ENCODE data around the gene MCM9.

MCM9 gene

GRCh38 chr6:118931436-118931835 is 3.5 kb downstream of the MCM9 start:
- no peak for DNase-seq

DNA sequence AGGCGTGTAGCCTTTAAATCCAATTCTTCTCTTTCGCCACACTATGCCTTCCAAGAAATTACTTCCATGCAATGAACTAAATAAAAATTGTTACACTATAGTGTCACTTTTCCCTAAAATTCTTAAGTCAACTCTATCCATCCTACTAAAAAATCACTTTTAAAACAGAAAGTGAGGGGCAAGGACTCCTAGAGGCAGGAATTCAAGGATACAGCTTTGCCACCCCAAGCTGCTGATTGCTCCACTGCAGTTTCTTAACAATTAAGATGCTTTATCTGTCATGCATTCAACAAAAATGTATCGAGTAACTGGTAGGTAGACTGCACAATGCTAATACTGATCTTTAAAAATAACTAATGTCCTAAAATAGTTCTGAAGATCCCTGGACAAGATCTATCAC is 4.3 kb downstream of the MCM9 start:
- no peak for DNase-seq

DNA sequence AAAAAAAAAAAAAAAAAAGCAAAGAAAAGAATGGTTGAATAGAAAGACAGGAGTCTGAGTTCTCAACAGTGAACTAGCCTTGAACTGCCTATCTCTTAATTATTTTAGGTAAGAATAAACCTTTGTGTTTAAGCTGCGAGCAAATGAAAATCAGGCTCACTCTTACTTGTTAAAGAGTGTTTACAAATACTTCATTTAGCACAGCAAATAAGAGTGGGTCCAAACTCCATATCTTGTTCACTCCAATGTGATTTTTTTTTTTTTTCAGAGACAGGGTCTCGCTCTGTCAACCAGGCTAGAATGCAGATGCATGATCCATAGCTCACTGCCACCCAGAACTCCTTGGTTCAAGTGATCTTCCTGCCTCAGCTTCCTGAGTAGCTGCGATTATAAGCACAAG is 11.9 kb downstream of the MCM9 start:
- DNase-seq: no peak

DNA sequence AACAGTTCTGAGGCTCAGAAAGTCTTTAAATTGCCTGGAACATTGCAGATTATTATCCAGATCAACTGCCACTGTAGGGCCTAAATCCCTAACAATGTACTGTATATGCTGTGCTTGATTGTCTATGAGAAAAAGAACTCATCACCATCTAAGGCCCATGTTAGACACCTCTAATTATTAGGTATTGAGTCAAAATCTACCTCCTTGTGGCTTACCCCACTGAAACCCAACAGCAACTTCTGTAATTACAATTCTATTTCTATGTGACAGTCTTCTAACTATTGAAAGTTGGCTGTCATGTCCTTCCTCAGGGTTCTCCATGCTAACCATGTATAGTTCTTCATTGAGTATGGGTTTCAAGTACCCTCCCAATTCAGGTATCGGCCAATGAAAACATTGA is 13.9 kb downstream of the MCM9 start:
- DNase-seq: no peak

GRCh38 chr6:118918329-118918725 is 16.6 kb downstream of the MCM9 start:
- DNase-seq: no peak

GRCh38 chr6:118917546-118918328 is 17.2 kb downstream of the MCM9 start:
- no peak for DNase-seq

GRCh38 chr6:118914598-118914997 is 20.4 kb downstream of the MCM9 start:
- DNase-seq: no peak

DNA sequence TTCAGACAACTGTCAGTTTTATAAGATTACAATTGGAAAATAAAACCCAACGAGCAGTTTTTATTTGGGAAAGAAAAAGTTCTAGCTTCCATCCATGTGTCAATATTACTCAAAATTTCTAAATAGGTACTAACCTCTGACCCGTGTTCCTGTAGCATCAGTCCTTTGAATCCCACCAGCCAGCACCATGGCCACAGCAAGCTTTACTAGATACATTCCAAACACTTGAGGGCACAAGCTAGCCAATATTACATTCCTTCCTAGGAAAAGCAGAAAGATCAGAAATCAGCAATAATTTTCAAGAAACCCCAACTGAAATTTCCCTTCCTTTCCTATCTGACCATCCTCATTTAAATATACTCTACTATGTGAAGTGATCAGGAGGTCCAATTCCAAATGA is 21.8 kb downstream of the MCM9 start:
- DNase-seq: no peak

DNA sequence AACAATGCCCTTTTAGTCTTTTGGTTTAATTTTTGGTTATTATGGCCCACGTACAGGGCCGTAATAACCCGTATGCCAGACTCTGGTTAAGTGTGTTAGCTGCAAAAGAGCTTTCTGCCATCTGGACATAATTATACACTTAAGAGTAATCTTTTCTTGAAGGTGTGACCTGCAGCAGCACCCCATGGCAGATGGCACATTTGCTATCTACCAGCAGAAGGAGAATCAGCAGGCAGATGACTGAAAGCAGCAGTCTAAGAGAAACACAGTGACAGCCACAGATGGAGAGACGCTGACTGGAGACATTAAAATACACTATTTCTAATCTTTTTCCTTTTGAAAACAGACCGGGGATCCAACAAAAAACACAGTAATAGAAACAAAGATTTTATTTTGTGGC is 22.3 kb downstream of the MCM9 start:
- DNase-seq: no peak

GRCh38 chr6:118908441-118908840 is 26.5 kb downstream of the MCM9 start:
- DNase-seq: no peak

GRCh38 chr6:118905851-118906250 is 29.1 kb downstream of the MCM9 start:
- DNase-seq: no peak

DNA sequence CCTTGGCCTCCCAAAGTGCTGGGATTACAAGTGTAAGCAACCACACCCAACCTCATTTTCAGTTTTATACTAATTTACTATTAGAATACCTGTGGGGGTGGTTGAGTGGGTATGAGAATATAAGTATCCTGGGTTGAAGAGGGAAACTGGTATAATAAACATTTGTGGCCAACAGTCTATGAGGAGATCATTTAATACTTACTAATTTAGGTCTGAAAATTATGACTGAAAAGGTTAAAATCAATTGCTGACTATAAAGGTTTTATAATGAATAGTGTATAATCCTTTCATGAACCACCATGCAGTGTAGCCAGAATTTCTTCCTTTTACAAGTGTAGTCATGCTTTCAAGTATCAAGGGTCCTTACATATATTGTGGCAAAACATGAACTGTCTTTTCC is 29.9 kb downstream of the MCM9 start:
- no peak for DNase-seq

DNA sequence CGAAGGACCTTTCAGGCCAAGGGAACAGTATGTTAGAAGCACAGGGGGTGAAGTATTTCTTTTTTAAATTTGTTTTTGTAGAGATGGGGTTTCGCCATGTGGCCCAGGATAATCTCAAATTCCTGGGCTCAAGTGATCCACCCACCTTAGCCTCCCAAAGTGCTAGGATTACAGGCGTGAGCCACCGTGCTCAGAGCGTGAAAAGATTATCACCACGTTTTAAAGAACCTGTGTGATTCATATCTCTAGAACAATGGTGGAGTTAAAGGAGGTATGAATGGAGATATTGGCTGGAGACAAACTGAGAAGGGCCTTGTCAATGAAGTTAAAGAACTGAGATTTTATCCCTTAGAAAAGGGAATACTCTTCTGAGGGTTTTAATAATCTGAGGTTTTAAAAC is 31.3 kb downstream of the MCM9 start:
- no peak for DNase-seq

DNA sequence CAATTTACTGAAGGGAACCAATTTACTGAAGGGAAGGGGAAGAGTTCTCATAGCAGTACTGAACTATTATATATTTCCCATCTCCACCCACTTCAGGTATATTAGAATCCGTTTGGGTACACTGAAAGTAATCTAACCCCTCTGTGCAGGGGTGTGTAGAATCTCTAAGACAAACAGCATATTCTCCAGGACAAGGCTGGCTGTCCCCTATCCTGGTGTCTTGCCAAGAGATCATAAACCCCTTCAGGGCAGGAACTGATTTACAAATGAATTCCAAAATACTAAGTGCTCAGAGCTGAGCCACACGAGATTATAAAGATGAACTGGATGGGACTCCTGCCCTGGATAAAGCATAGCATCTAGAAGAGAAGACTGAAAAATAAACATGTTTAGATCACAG is 31.8 kb downstream of the MCM9 start:
- no peak for DNase-seq

GRCh38 chr6:118902726-118903125 is 32.2 kb downstream of the MCM9 start:
- DNase-seq: no peak

GRCh38 chr6:118899948-118900347 is 35.0 kb downstream of the MCM9 start:
- DNase-seq: no peak

DNA sequence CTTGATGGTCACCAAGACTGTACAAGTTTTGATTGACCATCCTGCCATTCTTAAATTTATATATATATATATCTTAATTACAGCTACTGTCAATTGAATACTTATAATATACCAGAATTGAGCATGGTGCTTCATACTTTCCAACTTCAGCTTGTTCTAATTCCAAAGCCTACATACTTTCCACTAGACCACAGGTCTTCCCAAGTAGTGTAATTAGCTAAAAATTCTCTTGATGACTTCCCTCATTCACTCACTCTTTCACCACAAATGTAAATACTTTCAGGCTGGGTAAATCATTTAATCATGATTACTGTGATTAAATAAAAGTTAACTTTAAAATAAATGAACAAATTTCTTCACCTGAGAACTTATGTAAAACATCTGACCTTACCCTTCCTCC is 37.6 kb downstream of the MCM9 start:
- no peak for DNase-seq

DNA sequence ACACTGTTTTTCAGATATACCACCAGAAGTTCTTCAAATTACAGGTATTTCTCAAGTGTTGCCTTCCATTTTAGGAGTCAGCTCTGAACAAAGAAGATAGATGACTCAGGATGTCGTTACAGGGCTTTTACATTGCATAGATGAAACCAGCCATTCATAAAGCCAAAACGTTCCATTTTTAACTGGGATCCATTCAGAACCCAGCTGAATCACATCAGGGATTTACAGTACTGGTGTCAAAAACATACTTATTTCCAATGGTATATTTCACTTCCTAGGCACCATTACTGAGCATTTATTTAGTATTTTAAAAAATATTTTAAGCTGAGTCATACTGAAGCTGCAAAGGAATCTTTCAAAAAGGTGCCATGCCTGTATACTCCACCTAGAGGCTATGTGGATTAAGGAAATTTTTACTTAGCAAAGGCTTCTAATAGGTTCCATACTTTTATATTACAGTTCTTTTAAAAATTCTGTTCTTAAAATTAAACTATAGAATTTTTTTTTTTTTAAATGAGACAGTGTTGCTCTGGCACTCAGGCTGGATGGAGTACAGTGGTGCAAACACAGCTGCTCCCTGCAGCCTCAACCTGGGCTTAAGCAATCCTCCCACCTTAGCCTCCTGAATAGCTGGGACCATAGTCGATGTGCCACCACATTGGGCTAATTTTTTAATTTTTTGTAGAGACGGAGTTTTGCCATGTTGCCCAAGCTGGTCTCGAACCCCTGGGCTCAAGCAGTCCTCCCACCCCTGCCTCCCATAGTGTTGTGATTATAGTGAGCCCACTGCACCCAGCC is 38.4 kb downstream of the MCM9 start:
- DNase-seq: no peak

GRCh38 chr6:118895859-118896258 is 39.1 kb downstream of the MCM9 start:
- no peak for DNase-seq

GRCh38 chr6:118895261-118895560 is 39.7 kb downstream of the MCM9 start:
- no peak for DNase-seq

- DNase-seq: peak; percentile 58 to 63
Measured at GRCh38 chr6:118894425-118895260, 40.3 kb downstream of the MCM9 start.

DNA sequence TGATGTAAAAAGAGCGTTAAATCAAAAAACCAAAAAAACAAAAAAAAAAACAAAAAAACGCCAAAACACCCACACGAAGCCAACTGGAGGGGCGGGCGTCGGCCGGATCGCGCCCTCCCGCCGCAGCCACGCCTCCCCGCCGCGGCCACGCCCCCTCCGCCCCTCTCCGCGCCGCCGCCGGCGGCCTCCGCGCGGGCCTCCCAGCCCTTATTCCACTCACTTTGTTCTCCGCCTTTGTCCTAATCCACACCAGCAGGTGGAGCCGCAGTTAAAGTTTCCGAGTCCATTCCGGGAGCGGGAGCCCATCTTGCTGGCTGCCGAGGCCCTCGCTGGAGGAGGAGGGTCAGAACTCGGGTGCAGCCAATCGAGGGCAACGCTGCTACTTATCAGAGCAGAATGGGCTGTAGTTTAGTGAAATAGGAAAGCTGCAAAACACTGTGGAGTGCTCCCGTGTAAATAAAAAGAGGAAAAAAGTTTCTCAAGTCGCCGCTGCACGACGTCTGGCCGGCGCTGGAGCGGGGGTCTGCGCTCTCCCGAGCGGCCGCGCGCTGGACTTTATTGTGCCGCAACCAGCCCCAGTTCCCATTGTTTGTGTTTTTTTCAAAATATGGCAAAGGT is 41.0 kb downstream of the MCM9 start, which contains the start of gene ASF1A:
Gene ASF1A, plus strand, starts transcription at position 346 of the 618 bp plus-strand sequence. Its CDS starts 262 bp downstream, at position 608.
- DNase-seq: peak; percentile 93 to 96
